HepG2 (cell line): ENCODE data around the gene EIF3B. TPM values are rescaled to one million over a fixed set of nuclear protein-coding genes. Genes with fewer than 3 reads are reported as not detected.

ENCODE experiments used
- ARID4A ChIP-seq: sonication (generic); formaldehyde crosslinking; IDR thresholded peaks from 2 replicates; pipeline ENCODE4 v1.5.0; 2020; ENCODE audit warnings: mild to moderate bottlenecking, missing genetic modification reagents, borderline replicate concordance
- DNMT3B ChIP-seq: conservative IDR thresholded peaks from 2 replicates; pipeline ENCODE4 v1.6.1; 2016; ENCODE audit warnings: missing biosample characterization, control low read depth
- FOSL1 ChIP-seq: sonication (generic); formaldehyde crosslinking; IDR thresholded peaks from 2 replicates; pipeline ENCODE4 v1.9.0; 2021; ENCODE audit warnings: missing genetic modification reagents, borderline replicate concordance
- HDAC2 ChIP-seq: sonication (generic); formaldehyde crosslinking; IDR thresholded peaks from 2 replicates; pipeline ENCODE4 v1.4.0; 2020; ENCODE audit warnings: missing genetic modification reagents
- MXD3 ChIP-seq: IDR thresholded peaks from 2 replicates; pipeline ENCODE4 v1.6.1; 2016; ENCODE audit warnings: mild to moderate bottlenecking, missing biosample characterization, missing genetic modification reagents
- NPAS2 ChIP-seq: sonication (generic); formaldehyde crosslinking; IDR thresholded peaks from 2 replicates; pipeline ENCODE4 v1.8.0; 2022; ENCODE audit warnings: mild to moderate bottlenecking, missing genetic modification reagents, borderline replicate concordance
- SP1 ChIP-seq, 2 experiments: fragments of 450-650 bp in 1 of 2; sonication (generic) in 1 of 2; formaldehyde crosslinking in 1 of 2; IDR thresholded peaks; 2 replicates each; pipeline versions ENCODE4 v1.4.0 to v1.6.1; 2016 to 2020; ENCODE audit warnings: missing genetic modification reagents in 1 of 2
- SPEN ChIP-seq: sonication (generic); formaldehyde crosslinking; IDR thresholded peaks from 2 replicates; pipeline ENCODE4 v1.5.1; 2020; ENCODE audit warnings: low read depth, mild to moderate bottlenecking, missing genetic modification reagents
- SUZ12 ChIP-seq: fragments of 150-350 bp; IDR thresholded peaks from 2 replicates; pipeline ENCODE4 v1.6.1; 2014; ENCODE audit warnings: low read depth, low read length
- TBP ChIP-seq: sonication (generic); formaldehyde crosslinking; IDR thresholded peaks from 2 replicates; pipeline ENCODE4 v1.5.0; 2020; ENCODE audit warnings: missing genetic modification reagents
- THAP7 ChIP-seq: sonication (generic); formaldehyde crosslinking; IDR thresholded peaks from 2 replicates; pipeline ENCODE4 v1.8.1; 2023; ENCODE audit warnings: mild to moderate bottlenecking, missing genetic modification reagents
- USF2 ChIP-seq, 2 experiments: sonication (generic) in 1 of 2; formaldehyde crosslinking in 1 of 2; IDR thresholded peaks; 2 replicates each; pipeline versions ENCODE4 v1.5.1 to v1.6.1; 2011 to 2020; ENCODE audit warnings: borderline replicate concordance in 1 of 2, low read depth in 1 of 2, low read length in 1 of 2, mild to moderate bottlenecking in 1 of 2, missing genetic modification reagents in 1 of 2, moderate library complexity in 1 of 2
- ZFP1 ChIP-seq: IDR thresholded peaks from 2 replicates; pipeline ENCODE4 v1.6.1; 2016
- ZFYVE20 ChIP-seq: sonication (generic); formaldehyde crosslinking; IDR thresholded peaks from 2 replicates; pipeline ENCODE4 v1.8.0; 2023; ENCODE audit warnings: low read depth, mild to moderate bottlenecking, moderate library complexity, missing genetic modification reagents, borderline replicate concordance
- ZMAT3 ChIP-seq: sonication (generic); formaldehyde crosslinking; conservative IDR thresholded peaks from 2 replicates; pipeline ENCODE4 v1.7.0; 2021; ENCODE audit warnings: missing genetic modification reagents
- ZNF18 ChIP-seq: sonication (generic); formaldehyde crosslinking; IDR thresholded peaks from 2 replicates; pipeline ENCODE4 v1.8.0; 2022; ENCODE audit warnings: mild to moderate bottlenecking, missing genetic modification reagents; ENCODE audit not compliant: insufficient replicate concordance
- ZNF235 ChIP-seq: sonication (generic); formaldehyde crosslinking; IDR thresholded peaks from 2 replicates; pipeline ENCODE4 v1.8.1; 2023; ENCODE audit warnings: mild to moderate bottlenecking, missing genetic modification reagents, borderline replicate concordance
- ZNF343 ChIP-seq: sonication (generic); formaldehyde crosslinking; IDR thresholded peaks from 2 replicates; pipeline ENCODE4 v1.4.0; 2020; ENCODE audit warnings: mild to moderate bottlenecking, missing genetic modification reagents
- ZNF564 ChIP-seq: sonication (generic); formaldehyde crosslinking; IDR thresholded peaks from 2 replicates; pipeline ENCODE4 v1.8.1; 2023; ENCODE audit warnings: mild to moderate bottlenecking, missing genetic modification reagents
- polyA plus RNA-seq, 8 experiments: library from polyadenylated mRNA; depleted of rRNA in 3 of 8; stranded (reverse) in 7 of 8; unstranded in 1 of 8; fragments of >200 nt; fragmentation: Illumina TruSeq in 4 of 8; extraction: Trizol in 4 of 8; gene quantifications; 2 replicates each; pipeline versions ENCODE4 v1.2.1 to v1.2.3, GENCODE V29; 2011 to 2016; ENCODE audit warnings: low read depth in 4 of 8, missing spikeins in 1 of 8, mixed read lengths in 1 of 8; ENCODE audit not compliant: insufficient read depth in 1 of 8
- total RNA-seq, 5 experiments: library from RNA; depleted of rRNA; stranded (reverse); fragments of >200 nt; fragmentation: Illumina TruSeq; extraction: Trizol; gene quantifications; 2 replicates each; pipeline ENCODE4 v1.2.3, GENCODE V29; 2016; ENCODE audit warnings: low read depth in 1 of 5

Gene EIF3B
- total and polyA plus RNA-seq, 2 of the 13 experiments (the other 11 are each of a cell fraction or from before 2014, with no cell fraction given): 92.2 to 241 TPM

- TF ChIP-seq MXD3 (CRISPR knock-in tag): peak; percentile 96
- TF ChIP-seq NPAS2 (CRISPR knock-in tag): no peak
- no peak for TF ChIP-seq TBP (CRISPR knock-in tag)
- no peak; the same call in none of the 2 replicates for TF ChIP-seq ZNF564 (CRISPR knock-in tag)
- peak; percentile 94 for TF ChIP-seq ZMAT3
- 0 out of 2 replicates have a peak, but pooled peaks have one; percentile 36 for TF ChIP-seq DNMT3B (CRISPR knock-in tag)
- no peak for TF ChIP-seq ZFP1 (CRISPR knock-in tag)
- TF ChIP-seq ZNF343 (CRISPR knock-in tag): 0 out of 2 replicates have a peak, but pooled peaks have one; percentile 24
- TF ChIP-seq SP1 (IDR thresholded peaks at IDR 0.05): no peak
- peak; percentile 92 for TF ChIP-seq SP1 (CRISPR knock-in tag; IDR thresholded peaks at IDR 0.05)
- peak; percentile 94 for TF ChIP-seq USF2 (IDR thresholded peaks at IDR 0.05; ENCODE audit: low read depth, low read length)
- TF ChIP-seq USF2 (CRISPR knock-in tag; IDR thresholded peaks at IDR 0.05; ENCODE audit: borderline replicate concordance): peak; percentile 99; the same call in 1 of the 2 replicates
- no peak for TF ChIP-seq SUZ12
- peak; percentile 90; the same call in 1 of the 2 replicates for TF ChIP-seq ZFYVE20 (CRISPR knock-in tag)
- TF ChIP-seq ZNF235 (CRISPR knock-in tag): no peak
- TF ChIP-seq ARID4A: peak; percentile 81; the same call in 1 of the 2 replicates
- TF ChIP-seq ZNF18 (CRISPR knock-in tag): no peak
- TF ChIP-seq HDAC2 (CRISPR knock-in tag): peak; percentile 61
- TF ChIP-seq THAP7: peak; percentile 92; the same call in 1 of the 2 replicates
- peak; percentile 71 for TF ChIP-seq SPEN (CRISPR knock-in tag)
- TF ChIP-seq FOSL1 (CRISPR knock-in tag): no peak; the same call in 1 of the 2 replicates
These were observed 766 bp upstream of the EIF3B start (continued) for GRCh38 chr7:2353936-2354185.
